K562 (cell line): ENCODE data around the gene ZFP36. TPM values are rescaled to one million over a fixed set of nuclear protein-coding genes. Genes with fewer than 3 reads are reported as not detected.
A peak's percentile ranks its signal among the peaks of the same experiment; 100 is the strongest.

ENCODE experiments used
- ATAC-seq: fragments of 200-7000 bp; cut with Tn5 transposase; 3 replicates; pipeline ENCODE4 v1.9.1; 2020; ENCODE audit warnings: moderate library complexity
- BruUV-seq: library from RNA; stranded (reverse); fragments of 400-500 nt; replicated peaks from 2 replicates; lab custom pipeline; 2021; lab: Mats Ljungman, UMichigan
- CTCF ChIA-PET: fragments of 300-600 bp; formaldehyde crosslinking; extraction: SDS; loops from one replicate; lab custom pipeline; 2021; ENCODE audit warnings: low intra/inter-chr PET ratio; lab: Yijun Ruan, JAX
- POLR2A ChIA-PET: fragments of 300-600, 350-650 bp; sonication (Branson Sonifier 250); formaldehyde crosslinking; extraction: SDS; loops from one replicate; lab custom pipeline; 2021; ENCODE audit warnings: antibody characterized with exemption, inconsistent platforms; lab: Yijun Ruan, JAX
- DNase-seq, 4 experiments: peaks; one replicate each; pipeline versions ENCODE4 v3.0.0 to v3.0.0-alpha.2; 2011 to 2018; ENCODE audit warnings: low spot score in 3 of 4, mixed read lengths in 3 of 4; ENCODE audit errors: extremely low read depth in 1 of 4
- FAIRE-seq: peaks from 2 replicates; lab custom pipeline; 2011; peaks lifted over from hg19 to GRCh38; lab: Jason Lieb, UNC
- H2AFZ ChIP-seq: 2 replicates; pipeline ENCODE4 v1.6.0; 2011; ENCODE audit warnings: low read depth, low read length, control low read depth, inconsistent platforms
- H3K27ac ChIP-seq: fragments of 200-600 bp; 3 replicates; pipeline ENCODE4 v1.8.0; 2011; ENCODE audit warnings: low read depth, mild to moderate bottlenecking, control low read depth, inconsistent platforms, low read length, moderate library complexity, mixed read lengths; ENCODE audit errors: extremely low read depth
- H3K27me3 ChIP-seq, 2 experiments: fragments of 300-600 bp in 1 of 2; 2 replicates in 1 of 2; 3 replicates in 1 of 2; pipeline versions ENCODE4 v1.6.0 to v1.8.0; 2011; ENCODE audit warnings: inconsistent platforms in 2 of 2, low read length in 2 of 2, mild to moderate bottlenecking in 1 of 2, mixed read lengths in 1 of 2, moderate library complexity in 1 of 2; ENCODE audit not compliant: control insufficient read depth in 2 of 2, insufficient read depth in 2 of 2
- H3K36me3 ChIP-seq: fragments of 300-600 bp; 3 replicates; pipeline ENCODE4 v1.8.0; 2011; ENCODE audit warnings: mild to moderate bottlenecking, low read length, inconsistent platforms; ENCODE audit not compliant: control insufficient read depth, insufficient read depth
- H3K4me1 ChIP-seq, 2 experiments: fragments of 200-600 bp in 1 of 2; replicated peaks in 1 of 2; 2 replicates in 1 of 2; 3 replicates in 1 of 2; pipeline versions ENCODE4 v1.5.1 to v1.8.0; 2011; ENCODE audit warnings: inconsistent platforms in 2 of 2, low read length in 2 of 2, mild to moderate bottlenecking in 1 of 2, mixed read lengths in 1 of 2, moderate library complexity in 1 of 2; ENCODE audit not compliant: control insufficient read depth in 2 of 2, insufficient read depth in 2 of 2
- H3K4me2 ChIP-seq: 2 replicates; pipeline ENCODE4 v1.6.1; 2011; ENCODE audit warnings: low read length, control low read depth, inconsistent platforms, mixed read lengths; ENCODE audit not compliant: insufficient read depth
- H3K4me3 ChIP-seq: fragments of 200-600 bp; sonication (generic), shearing (Covaris generic); 2 replicates; pipeline ENCODE4 v1.5.1; 2016; ENCODE audit warnings: control low read depth, inconsistent platforms
- H3K79me2 ChIP-seq: fragments of 200-600 bp; 3 replicates; pipeline ENCODE4 v1.8.0; 2011; ENCODE audit warnings: low read length, inconsistent platforms; ENCODE audit not compliant: control insufficient read depth, insufficient read depth
- H3K9ac ChIP-seq, 2 experiments: 2 replicates each; pipeline versions ENCODE4 v1.6.0 to v1.6.1; 2011; ENCODE audit warnings: low read depth in 2 of 2, low read length in 2 of 2, control low read depth in 1 of 2, inconsistent platforms in 1 of 2, mild to moderate bottlenecking in 1 of 2, mixed read lengths in 1 of 2; ENCODE audit not compliant: insufficient read depth in 1 of 2
- H3K9me1 ChIP-seq: one replicate; pipeline ENCODE4 v1.6.0; 2011; ENCODE audit warnings: inconsistent platforms, mild to moderate bottlenecking, low read length, moderate library complexity; ENCODE audit not compliant: control insufficient read depth, insufficient read depth
- H3K9me3 ChIP-seq: replicated peaks from 2 replicates; pipeline ENCODE4 v1.5.1; 2011; ENCODE audit warnings: low read depth, low read length, inconsistent platforms; ENCODE audit not compliant: control insufficient read depth, insufficient read depth
- H4K20me1 ChIP-seq: replicated peaks from 2 replicates; pipeline ENCODE4 v1.6.1; 2011; ENCODE audit warnings: low read length, inconsistent platforms, mixed read lengths; ENCODE audit not compliant: control insufficient read depth, insufficient read depth
- CCAR2 ChIP-seq: fragments of 200-400 bp; formaldehyde crosslinking; IDR thresholded peaks from 2 replicates; pipeline ENCODE4 v1.6.1; 2017; ENCODE audit warnings: mild to moderate bottlenecking, low read depth, low read length
- CLOCK ChIP-seq: fragments of 250-450 bp; sonication (Bioruptor Pico); IDR thresholded peaks from 2 replicates; pipeline ENCODE4 v1.4.0; 2020; ENCODE audit warnings: mild to moderate bottlenecking, moderate library complexity, borderline replicate concordance
- HES1 ChIP-seq: fragments of 450-650 bp; IDR thresholded peaks from 2 replicates; pipeline ENCODE4 v1.6.1; 2016; ENCODE audit warnings: low read depth, mild to moderate bottlenecking, moderate library complexity
- ID3 ChIP-seq, 2 experiments: fragments of 250-450 bp in 1 of 2; fragments of 450-650 bp in 1 of 2; sonication (Bioruptor Pico) in 1 of 2; IDR thresholded peaks; 2 replicates each; pipeline versions ENCODE4 v1.6.1 to v1.8.0; 2016 to 2021; ENCODE audit warnings: mild to moderate bottlenecking in 2 of 2, moderate library complexity in 2 of 2, missing compliant biosample characterization in 1 of 2, missing genetic modification characterization in 1 of 2
- MEF2A ChIP-seq: IDR thresholded peaks from 2 replicates; pipeline ENCODE4 v1.6.1; 2011; ENCODE audit warnings: low read depth, mild to moderate bottlenecking, low read length, moderate library complexity; ENCODE audit not compliant: control insufficient read depth
- SNIP1 ChIP-seq: fragments of 450-650 bp; IDR thresholded peaks from 2 replicates; pipeline ENCODE4 v1.7.1; 2017; ENCODE audit warnings: low read depth, mild to moderate bottlenecking
- STAT5A ChIP-seq: IDR thresholded peaks from 2 replicates; pipeline ENCODE4 v1.6.1; 2012; ENCODE audit warnings: low read length, inconsistent platforms, borderline replicate concordance
- ZNF395 ChIP-seq: fragments of 200-800 bp; sonication (Bioruptor generic); IDR thresholded peaks from 2 replicates; pipeline ENCODE4 v1.6.1; 2017; ENCODE audit warnings: missing genetic modification characterization, missing compliant biosample characterization
- ZNF445 ChIP-seq: fragments of 250-450 bp; sonication (Bioruptor Pico); IDR thresholded peaks from 2 replicates; pipeline ENCODE4 v1.4.0; 2020; ENCODE audit warnings: low read depth, mild to moderate bottlenecking, moderate library complexity
- ZNF639 ChIP-seq, 2 experiments: fragments of 200-800 bp in 1 of 2; sonication (Bioruptor generic) in 1 of 2; sonication (generic) in 1 of 2; formaldehyde crosslinking in 1 of 2; IDR thresholded peaks in 1 of 2; conservative IDR thresholded peaks in 1 of 2; 2 replicates each; pipeline versions ENCODE4 v1.5.0 to v1.6.1; 2016 to 2020; ENCODE audit warnings: missing compliant biosample characterization in 1 of 2, missing genetic modification characterization in 1 of 2, missing genetic modification reagents in 1 of 2
- WGBS: fragments of 100-300 bp; shearing (Covaris generic); methylation state at CpG from one replicate; pipeline ENCODE4 v1.1.6; 2016; ENCODE audit warnings: low coverage, mixed read lengths; ENCODE audit not compliant: insufficient coverage; ENCODE audit errors: missing lambda C conversion rate; 5-methylcytosine and 5-hydroxymethylcytosine counted together
- in situ Hi-C: fragments of 300-500 bp; cut with MboI; formaldehyde crosslinking; loops from 4 replicates; pipeline ENCODE4 v1.15.0; 2018; ENCODE audit warnings: inconsistent platforms, mixed read lengths
- intact Hi-C: fragments of 100-400 bp; cut with micrococcal nuclease; formaldehyde crosslinking; loops from 2 replicates; pipeline ENCODE4 v1.14.2; 2022
- polyA plus RNA-seq, 8 experiments: library from polyadenylated mRNA; depleted of rRNA in 4 of 8; stranded (reverse) in 5 of 8; unstranded in 3 of 8; fragments of >200 nt; fragmentation: Nextera tagmentation in 2 of 8; fragmentation: Illumina TruSeq in 1 of 8; extraction: Ambion mirVana in 2 of 8; extraction: Trizol in 1 of 8; gene quantifications; 2 replicates each; pipeline versions ENCODE4 v1.2.1 to v1.2.3, GENCODE V29; 2011 to 2014; ENCODE audit warnings: inconsistent platforms in 1 of 8, missing spikeins in 1 of 8
- total RNA-seq, 7 experiments: library from RNA; depleted of rRNA in 6 of 7; stranded (reverse); fragments of >200 nt in 6 of 7; fragmentation: Illumina TruSeq in 2 of 7; extraction: Trizol in 2 of 7; gene quantifications; 2 replicates each; pipeline versions ENCODE4 v1.2.1 to v1.2.3, GENCODE V29; 2011 to 2021; ENCODE audit warnings: low replicate concordance in 1 of 7

Gene ZFP36
- total and polyA plus RNA-seq, 9 of the 15 experiments (the other 6 are each of a cell fraction or from before 2014, with no cell fraction given) = 1.0 to 20.1 (median 3.5) TPM

GRCh38 chr19:39403331-39404312, 3.0 kb upstream of the ZFP36 start:
- H3K9me1 ChIP-seq = peaks cover 3% of the 10 kb centered on the region
- BruUV-seq = TSS peak; percentile 69
- H2AFZ ChIP-seq = peak overlapping the region; percentile 79
- intact Hi-C loops = no loop called here
- ATAC-seq (peak; percentile 51), DNase-seq (peak; percentile 59 to 91 (median 70)), FAIRE-seq (peak; percentile 72)
- no peaks in the 10 kb centered on the region for H3K9me3 ChIP-seq
- in situ Hi-C loops = no loop called here
- peaks cover 4% of the 10 kb centered on the region; the same call in 1 of the 2 replicates for H4K20me1 ChIP-seq
- POLR2A ChIA-PET = interaction anchor here (0.6 to 1.4 kb wide), 7 partner anchors 13 to 230 kb away, joined by 3 to 11 read pairs (median 3); partner anchors contain the start of genes MED29, PAF1 and RPS16
- 3% methylated on average over 26 of the region's 43 CpGs for WGBS
- no peaks in the 10 kb centered on the region for H3K27me3 ChIP-seq
- H3K36me3 ChIP-seq = peaks cover 11% of the 10 kb centered on the region; the same call in 1 of the 3 replicates
- CTCF ChIA-PET = interaction anchor here (2.5 kb wide), 1 partner anchor 9 kb away, joined by 10 read pairs; the partner anchor contains the start of gene PLEKHG2
- peak overlapping the region; percentile 98 for H3K27ac ChIP-seq
- H3K9ac ChIP-seq = peak overlapping the region; percentile 90 to 96
- H3K79me2 ChIP-seq = peaks cover 26% of the 10 kb centered on the region
- H3K4me2 ChIP-seq = peak overlapping the region; percentile 80
- H3K4me1 ChIP-seq = peaks cover 61 to 77% of the 10 kb centered on the region in 2 experiments
- peak overlapping the region; percentile 41 for H3K4me3 ChIP-seq
- TF ChIP-seq ID3 (CRISPR knock-in tag; IDR thresholded peaks at IDR 0.05) = no peak
- TF ChIP-seq ID3 (tag; IDR thresholded peaks at IDR 0.05) = no peak
- peak; percentile 94 for TF ChIP-seq HES1
- no peak for TF ChIP-seq CCAR2
- TF ChIP-seq ZNF395 = peak; percentile 25; the same call in 1 of the 2 replicates
- TF ChIP-seq ZNF445 (CRISPR knock-in tag) = no peak
- peak; percentile 61; the same call in 1 of the 2 replicates for TF ChIP-seq STAT5A
- no peak for TF ChIP-seq ZNF639 (CRISPR knock-in tag; conservative IDR thresholded peaks at IDR 0.05 in 1 of 2, IDR thresholded peaks at IDR 0.05 in 1 of 2)
- TF ChIP-seq CLOCK = no peak
- TF ChIP-seq SNIP1 = peak; percentile 26; the same call in 1 of the 2 replicates
- no peak for TF ChIP-seq MEF2A
